HG03097 (cell line): ENCODE measurements around the gene MAPK8IP1.
"Not testable (repeated sequence)": the region's sequence is repeated elsewhere in the genome, so short reads cannot be mapped to it uniquely, and the experiment has no call there.

ENCODE experiments used
- ATAC-seq: cut with Tn5 transposase; IDR thresholded peaks from one replicate; pipeline ENCODE4 v1.9.1; 2021; ENCODE audit not compliant: unreplicated experiment, low FRiP score

Gene MAPK8IP1

DNA sequence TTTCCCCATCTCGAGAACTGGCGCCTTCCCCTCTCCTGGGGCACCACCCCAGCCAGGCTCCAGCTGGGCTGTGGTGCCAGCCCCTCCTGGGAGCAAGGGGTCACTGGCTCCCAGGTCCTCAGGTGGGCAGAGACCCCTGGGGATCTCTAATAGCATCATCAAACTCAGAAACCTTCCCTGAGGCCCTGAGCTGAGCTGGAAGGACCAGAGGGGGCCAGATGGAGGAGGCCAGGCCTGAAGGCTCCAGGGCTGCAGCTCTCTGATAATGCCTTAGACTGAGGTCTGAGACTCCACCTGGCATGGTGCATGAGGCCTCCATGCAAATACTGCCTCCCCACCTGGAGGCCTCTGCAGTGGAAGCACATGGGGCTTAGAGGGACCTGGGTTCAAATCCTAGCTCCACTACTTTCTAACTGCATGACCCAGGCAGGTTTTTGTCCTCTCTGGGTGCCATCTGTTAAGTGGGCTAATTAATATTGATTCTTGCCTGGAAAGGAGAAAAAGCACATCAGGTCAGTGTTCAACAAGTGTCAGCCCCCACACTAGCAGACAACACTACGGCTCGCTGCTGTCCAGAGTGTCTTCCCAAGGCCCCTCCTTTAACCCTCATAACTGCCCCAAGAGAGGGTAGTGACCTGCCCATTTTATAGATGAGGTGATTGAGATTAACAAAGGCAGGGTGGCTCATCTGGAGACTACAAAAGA, 1.5 kb downstream of the MAPK8IP1 start:
- ATAC-seq, result no peak

DNA sequence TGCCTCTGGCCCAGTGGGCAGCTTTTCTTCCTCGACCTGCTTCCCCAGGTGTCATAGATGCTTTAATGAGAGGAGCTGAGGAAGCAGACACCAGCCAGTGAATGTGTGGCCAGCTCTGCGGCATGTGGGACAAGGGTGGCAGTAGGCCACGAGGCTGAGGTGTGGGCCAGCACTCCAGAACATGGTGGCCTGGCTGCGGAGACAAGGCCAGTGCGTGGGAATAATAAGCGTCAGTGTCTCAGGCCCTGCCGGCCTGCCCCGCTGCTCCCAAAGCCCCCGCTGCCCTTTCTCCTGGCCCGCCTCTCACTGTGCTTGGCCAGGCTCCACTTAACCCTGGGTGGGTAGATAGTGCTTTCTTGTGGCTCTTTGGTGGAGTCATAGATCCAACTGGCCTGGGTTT, 2.1 kb downstream of the MAPK8IP1 start:
- ATAC-seq, result no peak

DNA sequence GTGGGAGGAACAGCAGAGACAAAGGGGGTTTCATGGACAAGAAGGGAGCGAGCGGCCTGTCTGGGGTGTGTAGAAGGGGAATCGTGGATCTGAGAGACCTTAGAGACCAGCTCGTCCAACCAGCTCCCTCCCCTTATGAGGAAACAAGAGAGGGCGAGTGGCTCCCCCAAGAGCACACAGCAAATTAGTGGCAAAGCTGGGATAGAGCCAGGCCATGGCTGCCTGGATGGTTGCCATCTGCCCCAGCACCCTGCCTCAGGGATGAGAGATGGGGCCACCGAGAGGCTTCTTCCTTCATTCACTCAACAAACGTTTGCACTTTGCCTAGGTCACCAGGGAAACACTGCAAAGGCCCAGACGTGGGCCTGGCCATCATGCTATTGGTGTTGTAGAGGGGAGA, 4.1 kb downstream of the MAPK8IP1 start:
- ATAC-seq, result no peak

DNA sequence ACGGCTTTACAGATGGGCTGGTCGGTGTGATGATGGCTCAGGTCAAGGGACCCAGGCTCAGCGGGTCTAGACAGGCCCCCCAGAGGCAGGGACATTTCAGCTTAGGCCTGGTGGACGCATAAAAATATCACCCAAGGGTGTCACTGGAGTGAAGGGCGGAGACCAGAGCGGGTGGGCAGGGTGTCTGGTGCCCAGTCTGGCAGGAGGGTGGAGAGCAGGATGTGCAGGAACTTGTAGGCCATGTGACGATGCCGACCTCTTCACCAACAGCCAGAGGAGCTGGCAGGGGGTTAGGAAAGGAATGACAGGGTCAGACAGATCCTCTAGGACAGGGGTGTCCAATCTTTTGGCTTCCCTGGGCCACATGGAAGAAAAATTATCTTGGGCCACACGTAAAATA, 4.5 kb downstream of the MAPK8IP1 start:
- no peak for ATAC-seq

DNA sequence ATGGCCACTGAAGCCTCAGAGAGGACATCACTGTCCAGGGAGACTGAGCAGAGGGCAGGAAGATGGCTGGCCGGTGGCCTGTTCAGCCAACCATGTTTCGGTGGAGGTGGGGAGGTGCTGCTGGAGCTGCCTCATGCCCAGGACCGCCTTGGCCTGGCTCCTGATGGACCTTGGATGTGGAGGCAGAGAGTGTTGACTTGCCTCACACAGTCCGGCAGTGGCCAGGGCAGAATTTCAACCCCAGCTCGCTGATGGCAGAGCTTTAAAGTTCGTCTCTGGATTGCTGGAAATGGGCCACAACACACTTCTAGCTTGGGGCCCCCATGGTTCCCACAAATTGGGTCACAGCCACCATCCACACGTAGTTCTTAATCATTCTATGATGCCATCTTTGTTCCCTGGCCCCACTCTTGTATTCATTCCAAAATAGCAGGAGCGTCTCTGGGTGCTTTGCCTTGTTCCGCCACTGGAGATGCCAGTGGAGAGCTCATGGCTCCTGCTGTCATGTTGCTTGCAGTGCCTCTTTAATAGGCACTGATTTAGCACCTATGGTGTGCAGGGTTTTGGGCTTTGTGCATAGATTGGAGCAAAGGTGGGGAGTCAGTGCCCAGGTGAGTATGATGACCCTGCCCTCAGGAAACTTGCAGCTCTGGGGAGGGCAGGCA, 5.6 kb downstream of the MAPK8IP1 start:
- no peak for ATAC-seq

DNA sequence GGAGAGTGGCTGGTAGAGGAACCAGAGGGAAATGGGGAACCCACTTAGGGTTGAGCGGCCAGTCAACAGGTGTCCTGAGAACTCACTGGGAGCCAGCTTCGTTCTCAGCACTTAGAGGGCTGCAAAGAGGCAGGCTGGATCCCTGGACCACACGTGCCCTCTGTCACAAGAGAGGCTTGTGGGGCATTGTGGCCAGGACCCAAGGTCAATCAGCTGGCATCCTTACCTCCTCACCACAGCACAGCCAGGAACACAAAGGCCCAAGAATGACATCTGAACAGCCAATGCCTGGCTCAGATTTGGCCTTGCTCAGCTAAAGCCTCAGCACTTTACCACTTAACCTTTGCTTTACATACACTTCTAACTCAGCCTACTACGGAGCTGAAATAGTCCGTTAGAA, 7.4 kb downstream of the MAPK8IP1 start:
- no peak for ATAC-seq

DNA sequence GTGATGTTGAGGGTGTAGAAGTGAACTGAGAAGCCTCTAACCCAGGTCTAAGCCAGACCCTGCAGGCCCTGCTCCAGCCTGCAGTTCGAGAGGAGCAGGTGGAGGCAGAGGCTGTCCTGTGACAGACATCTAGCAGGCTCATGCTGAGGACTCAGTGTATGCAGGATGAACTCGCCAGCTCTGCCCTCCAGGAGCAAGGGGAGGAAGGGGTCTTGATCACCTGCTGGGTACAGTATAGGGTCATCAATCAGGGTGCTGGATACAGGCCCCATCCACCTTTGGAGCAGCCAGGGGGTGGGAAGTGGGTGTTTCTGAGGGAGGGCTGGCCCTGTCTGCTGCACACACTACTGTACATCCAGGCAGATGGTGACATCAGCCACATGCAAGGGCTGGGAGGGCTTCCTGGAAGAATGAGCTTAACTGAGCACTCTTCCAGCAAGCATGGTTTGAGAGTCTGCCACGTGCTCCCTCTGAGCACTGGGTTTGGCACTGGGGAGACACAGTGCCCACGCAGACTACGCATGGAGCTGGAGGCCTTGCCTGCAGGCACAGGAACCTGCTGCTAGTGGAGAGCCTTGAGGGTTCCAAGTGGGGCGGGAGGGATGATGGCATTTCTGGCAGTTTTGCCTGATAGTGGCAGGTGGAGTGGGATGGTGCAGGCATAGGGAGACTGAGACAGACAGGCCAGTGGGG, 9.2 kb downstream of the MAPK8IP1 start:
- no peak for ATAC-seq

DNA sequence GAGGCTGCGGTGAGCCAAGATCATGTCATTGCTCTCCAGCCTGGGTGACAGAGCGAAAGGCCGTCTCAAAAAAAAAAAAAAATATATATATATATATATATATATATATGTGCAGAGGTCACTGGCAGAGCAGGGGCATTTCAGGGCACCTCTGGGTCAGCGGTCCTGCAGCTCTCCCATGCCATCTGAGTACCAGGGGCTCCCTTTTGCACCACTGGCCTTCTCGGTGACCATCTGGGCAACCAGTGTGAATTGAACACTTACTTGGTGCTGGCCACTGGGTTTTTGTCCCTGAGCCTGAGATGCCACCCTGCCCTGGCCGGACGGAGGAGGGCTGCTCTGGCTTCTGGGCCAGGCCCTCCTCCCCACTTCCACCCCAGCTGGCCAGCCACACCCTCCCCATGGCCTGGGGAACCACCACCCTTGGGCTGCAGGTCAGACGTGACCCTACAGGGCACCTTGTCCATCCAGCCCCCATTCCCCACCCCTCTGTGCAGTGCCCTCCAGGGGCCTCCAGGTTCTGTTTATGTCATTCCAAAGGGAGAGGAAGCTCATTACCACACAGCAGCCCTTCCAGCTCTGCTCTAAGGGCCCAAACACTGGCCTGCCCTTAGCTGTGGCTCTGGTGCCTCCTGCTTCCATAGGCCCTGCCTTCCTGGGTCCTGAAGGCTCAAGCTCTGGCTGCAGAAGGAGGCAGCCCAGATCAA, 10.3 kb downstream of the MAPK8IP1 start:
- no peak for ATAC-seq

DNA sequence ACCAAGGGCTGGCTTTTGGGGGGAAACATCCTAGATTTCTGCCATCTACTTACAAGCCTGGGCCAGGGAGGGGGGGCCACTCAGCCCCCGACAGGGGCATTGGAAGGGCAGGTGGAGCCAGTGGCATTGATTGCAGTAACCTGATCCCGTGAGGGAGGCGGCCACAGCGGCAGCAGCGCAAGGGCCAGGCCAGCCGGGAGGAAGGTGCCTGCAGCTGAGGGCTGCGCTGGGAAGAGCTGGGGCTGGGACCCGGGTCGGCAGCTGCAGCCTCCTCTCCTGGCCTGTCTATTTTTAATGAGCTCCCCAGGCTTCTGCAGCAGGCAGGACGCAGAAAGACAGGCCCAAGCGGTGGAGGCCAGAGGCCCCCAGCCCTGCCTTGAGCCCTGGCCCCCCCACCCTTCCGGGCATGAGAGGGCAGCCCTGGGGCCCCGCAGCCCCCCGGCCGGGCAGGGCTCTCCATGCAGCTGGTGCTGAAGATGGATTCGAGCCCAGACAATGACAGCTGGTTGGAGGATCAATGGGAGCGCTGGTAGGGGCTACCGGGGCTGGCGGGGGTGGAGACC, 11.1 kb downstream of the MAPK8IP1 start:
- ATAC-seq, result no peak

DNA sequence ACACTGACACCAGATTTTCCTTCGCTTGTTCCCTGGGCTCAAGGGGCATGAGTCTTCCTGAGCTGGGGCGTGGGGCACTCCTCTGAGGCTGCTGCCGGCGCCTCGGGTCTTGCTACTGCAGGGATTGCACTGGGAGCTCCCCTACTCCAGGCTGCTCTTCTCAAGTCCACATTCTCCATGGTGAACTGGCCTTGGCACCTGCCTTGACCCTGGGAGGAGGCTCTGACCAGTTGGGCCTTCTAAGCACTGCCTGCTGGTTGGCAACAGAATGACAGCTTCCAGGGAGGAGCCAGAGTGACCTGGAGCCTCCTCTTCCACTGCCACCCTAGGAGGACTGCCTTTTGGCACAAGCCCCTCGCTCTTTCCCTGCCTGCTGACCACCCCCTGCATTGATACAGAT, 12.1 kb downstream of the MAPK8IP1 start:
- ATAC-seq, result no peak

DNA sequence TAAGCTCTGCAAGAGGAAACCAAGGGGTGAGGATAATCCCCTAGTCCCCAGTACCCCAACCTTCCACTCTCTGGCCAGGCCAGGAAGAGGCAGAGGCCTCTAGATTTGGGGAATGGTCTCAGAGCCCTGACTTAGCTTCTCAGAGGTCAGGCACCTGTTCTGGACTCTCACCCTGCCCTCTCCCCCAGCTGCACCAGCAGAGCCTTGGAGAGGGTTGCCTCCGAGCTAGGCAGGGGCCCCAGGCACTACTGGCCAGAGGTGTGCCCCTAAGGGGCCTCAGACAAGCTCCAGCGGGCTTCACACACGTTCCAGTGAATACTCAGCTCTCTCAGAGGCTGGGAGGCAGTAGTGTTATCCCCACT, 13.6 kb downstream of the MAPK8IP1 start:
- no peak for ATAC-seq

DNA sequence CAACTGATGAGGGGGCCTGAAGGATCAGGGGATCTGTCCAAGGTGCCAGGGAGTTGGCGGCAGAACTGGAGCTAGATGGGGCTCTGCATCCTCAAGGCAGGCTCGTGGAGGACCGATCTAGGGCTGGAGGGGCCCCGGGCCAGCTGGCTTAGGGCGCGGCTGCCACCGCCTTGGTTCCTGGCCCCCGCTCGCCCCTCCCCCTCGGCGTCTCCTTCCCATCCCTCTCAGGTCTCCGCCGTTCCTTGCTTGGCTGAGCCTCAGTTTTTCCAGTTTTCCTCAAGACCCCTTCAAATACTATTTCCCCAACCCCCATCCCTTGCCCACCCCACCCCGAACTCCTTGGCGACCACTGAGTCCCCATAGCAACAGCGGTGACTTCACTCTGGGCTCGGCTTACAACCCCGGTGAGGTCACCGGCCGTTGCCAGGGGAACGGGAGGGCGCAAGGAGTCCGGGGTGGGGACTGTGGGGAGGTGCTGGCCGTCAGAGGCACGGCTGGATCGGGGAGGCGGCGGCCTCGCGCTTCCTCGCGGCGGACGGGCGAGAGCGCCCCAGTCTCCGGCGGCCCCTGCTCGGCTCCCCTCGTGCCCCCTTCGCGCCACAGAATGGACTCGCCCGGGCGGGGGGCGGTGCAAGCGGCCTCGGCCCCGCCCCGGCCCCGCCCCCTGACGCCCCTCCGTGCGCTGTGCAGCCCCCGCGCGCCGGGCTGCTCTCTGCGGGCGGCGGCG, 14.2 kb downstream of the MAPK8IP1 start:
- ATAC-seq, result no peak

DNA sequence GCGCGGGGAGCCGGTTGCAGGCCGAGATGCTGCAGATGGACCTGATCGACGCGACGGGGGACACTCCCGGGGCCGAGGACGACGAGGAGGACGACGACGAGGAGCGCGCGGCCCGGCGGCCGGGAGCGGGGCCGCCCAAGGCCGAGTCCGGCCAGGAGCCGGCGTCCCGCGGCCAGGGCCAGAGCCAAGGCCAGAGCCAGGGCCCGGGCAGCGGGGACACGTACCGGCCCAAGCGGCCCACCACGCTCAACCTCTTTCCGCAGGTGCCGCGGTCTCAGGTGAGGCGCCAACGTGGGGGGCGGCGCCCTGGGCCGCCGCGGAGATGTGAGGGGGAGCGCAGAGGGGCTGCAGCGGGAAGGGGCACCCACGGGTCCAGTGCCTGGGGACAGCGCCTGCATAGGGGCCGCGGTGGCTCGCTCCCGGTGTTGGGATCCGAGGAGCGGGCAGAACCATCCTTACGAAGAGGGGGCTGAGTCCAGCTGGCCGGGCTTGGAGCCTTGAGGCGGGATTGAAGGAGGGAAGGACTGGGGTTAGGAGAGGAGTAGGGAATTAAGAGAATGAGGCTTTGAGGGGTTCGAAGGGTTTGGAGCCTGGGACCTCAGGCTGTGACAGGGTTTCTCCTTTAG, 14.8 kb downstream of the MAPK8IP1 start:
- ATAC-seq, result not testable (repeated sequence)

DNA sequence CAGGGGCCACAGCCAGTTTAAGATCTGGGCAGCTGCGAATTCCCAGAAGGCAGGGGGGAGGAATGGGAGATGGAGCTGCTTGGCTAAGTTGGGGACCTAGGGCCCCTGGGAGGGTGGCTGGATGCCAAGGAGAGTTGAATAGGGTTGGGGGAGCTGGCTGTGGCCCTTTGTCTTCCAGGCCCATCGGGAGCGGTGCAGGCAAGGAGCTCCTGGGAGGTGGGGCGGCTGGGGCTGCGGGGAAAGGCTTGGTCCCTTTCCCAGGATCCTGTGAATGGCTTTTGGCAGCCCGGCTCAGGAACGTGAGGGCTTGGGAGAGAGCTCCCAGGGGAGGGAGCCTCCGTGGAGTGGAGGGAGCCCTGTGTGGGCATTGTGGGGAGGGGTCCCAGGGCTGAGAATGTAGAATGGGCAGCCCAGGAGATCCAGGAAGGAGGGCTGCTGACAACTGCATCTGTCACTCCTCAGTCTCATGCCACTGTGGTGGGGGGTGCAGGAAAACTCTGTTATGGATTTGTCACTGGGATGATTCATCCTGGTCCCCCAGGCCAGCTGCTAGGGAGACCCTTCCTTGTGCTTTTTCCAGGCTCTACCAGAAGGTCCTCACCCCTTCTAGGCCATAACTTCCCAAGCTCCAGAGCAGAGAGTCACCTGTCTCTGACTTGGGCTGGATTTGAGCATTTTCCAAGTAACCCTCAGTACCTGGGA, 15.6 kb downstream of the MAPK8IP1 start:
- no peak for ATAC-seq

DNA sequence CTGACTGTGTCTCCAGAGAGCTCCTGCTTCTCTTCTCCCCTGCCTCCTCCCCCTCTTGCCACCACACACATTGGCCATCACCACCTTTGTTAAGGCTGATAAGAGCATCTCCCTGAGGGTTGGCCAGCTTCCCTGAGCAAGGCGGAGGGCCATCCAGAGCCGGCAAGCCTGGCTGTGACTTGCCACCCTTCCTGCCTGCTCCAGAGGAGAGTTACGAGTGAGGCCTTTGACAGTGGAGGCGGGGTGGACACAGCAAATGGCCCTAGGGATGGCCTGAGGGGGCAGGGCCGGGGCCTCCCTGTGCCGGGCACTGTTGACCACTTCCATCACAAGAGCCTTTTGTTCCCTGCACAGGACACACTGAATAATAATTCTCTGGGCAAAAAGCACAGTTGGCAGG, 16.2 kb downstream of the MAPK8IP1 start:
- no peak for ATAC-seq

DNA sequence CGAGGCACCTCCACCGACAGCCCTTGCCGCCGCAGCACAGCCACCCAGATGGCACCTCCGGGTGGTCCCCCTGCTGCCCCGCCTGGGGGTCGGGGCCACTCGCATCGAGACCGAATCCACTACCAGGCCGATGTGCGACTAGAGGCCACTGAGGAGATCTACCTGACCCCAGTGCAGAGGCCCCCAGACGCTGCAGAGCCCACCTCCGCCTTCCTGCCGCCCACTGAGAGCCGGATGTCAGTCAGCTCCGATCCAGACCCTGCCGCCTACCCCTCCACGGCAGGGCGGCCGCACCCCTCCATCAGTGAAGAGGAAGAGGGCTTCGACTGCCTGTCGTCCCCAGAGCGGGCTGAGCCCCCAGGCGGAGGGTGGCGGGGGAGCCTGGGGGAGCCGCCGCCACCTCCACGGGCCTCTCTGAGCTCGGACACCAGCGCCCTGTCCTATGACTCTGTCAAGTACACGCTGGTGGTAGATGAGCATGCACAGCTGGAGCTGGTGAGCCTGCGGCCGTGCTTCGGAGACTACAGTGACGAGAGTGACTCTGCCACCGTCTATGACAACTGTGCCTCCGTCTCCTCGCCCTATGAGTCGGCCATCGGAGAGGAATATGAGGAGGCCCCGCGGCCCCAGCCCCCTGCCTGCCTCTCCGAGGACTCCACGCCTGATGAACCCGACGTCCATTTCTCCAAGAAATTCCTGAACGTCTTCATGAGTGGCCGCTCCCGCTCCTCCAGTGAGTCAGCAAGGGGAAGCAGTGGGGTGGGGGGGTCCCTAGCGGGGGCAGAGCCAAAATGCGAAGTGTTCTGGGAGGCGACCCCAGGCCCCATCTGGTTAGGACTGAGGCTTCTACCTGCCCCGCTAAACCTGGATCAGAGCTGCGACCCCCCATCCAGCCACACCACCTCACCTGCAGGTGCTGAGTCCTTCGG, 17.3 kb downstream of the MAPK8IP1 start:
- ATAC-seq, result no peak

DNA sequence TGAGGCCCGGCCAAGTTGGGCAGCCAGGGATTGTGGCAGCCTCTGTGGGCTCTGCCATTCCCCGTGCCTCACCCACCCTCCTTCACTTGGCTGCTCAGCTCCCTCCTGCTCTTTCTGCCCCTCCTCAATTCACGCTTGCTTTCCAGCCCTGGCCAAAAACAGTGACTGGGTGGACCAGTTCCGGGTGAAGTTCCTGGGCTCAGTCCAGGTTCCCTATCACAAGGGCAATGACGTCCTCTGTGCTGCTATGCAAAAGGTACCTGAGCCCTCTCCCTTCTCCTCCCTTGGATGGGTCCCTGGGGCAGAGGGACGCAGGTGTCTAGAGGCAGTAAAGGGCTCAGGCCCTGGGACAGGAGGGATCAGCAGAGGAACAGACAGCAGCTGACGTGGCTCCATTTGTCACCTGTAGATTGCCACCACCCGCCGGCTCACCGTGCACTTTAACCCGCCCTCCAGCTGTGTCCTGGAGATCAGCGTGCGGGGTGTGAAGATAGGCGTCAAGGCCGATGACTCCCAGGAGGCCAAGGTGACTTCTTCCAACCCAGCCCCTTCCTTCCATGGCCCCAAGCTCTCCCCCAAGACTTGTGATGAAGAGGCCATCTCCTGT, 19.0 kb downstream of the MAPK8IP1 start:
- ATAC-seq, result no peak

DNA sequence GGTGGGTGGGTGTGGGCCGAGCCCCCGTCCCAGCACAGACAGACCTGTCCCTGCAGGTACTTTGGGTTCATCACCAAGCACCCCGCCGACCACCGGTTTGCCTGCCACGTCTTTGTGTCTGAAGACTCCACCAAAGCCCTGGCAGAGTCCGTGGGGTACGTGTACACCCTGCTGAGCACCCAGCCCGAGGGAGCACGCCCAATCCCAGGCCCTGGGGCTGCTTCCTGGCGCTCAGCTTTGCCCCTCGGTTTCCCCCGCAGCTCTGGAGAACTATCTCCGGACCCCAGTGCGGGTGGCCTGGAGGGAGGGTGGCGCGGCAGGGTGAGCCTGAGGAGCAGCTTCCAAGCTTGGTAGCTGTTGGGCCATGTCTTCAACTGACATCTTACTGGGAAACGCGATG, 19.6 kb downstream of the MAPK8IP1 start:
- ATAC-seq, result no peak
